ENCODE results near the gene SKI. TPM values are rescaled to one million over a fixed set of nuclear protein-coding genes. Genes with fewer than 3 reads are reported as not detected.

The SKI gene
- total and polyA plus RNA-seq, 9 of the 15 experiments (the other 6 are each of a cell fraction or from before 2014, with no cell fraction given), result 0.10 to 60.5 (median 4.6) TPM

- TF ChIP-seq SAP30 (IDR thresholded peaks at IDR 0.05; ENCODE audit: borderline replicate concordance, insufficient read depth, low read depth, low read length, poor library complexity, severe bottlenecking) (no peak), RBM14 (IDR thresholded peaks at IDR 0.05; ENCODE audit: borderline replicate concordance, insufficient read depth, low read depth, low read length) (0 out of 2 replicates have a peak, but pooled peaks have one; percentile 20), CXXC5 (CRISPR knock-in tag; IDR thresholded peaks at IDR 0.05) (peak; percentile 15; the same call in 1 of the 2 replicates), RBM25 (IDR thresholded peaks at IDR 0.05; ENCODE audit: low read depth, low read length, severe bottlenecking) (no peak), GTF2E2 (tag; IDR thresholded peaks at IDR 0.05) (no peak), ZNF561 (CRISPR knock-in tag; conservative IDR thresholded peaks at IDR 0.05) (no peak), RAD21 (CRISPR knock-in tag; conservative IDR thresholded peaks at IDR 0.05 in 1 of 2, IDR thresholded peaks at IDR 0.05 in 1 of 2) (peak; percentile 17 to 51; a peak in 2 of 4 replicates), TAF7 (tag; IDR thresholded peaks at IDR 0.05) (no peak), MAFF (IDR thresholded peaks at IDR 0.05; ENCODE audit: low read length) (no peak), GABPB2 (CRISPR knock-in tag; conservative IDR thresholded peaks at IDR 0.05) (no peak), ZSCAN32 (CRISPR knock-in tag; IDR thresholded peaks at IDR 0.05) (no peak), MEIS2 (IDR thresholded peaks at IDR 0.05; ENCODE audit: partially characterized antibody) (no peak), ZNF140 (CRISPR knock-in tag; IDR thresholded peaks at IDR 0.05) (no peak), BRD9 (IDR thresholded peaks at IDR 0.05; ENCODE audit: low read depth, partially characterized antibody) (no peak), ATF6 (CRISPR knock-in tag; IDR thresholded peaks at IDR 0.05) (no peak), NFRKB (IDR thresholded peaks at IDR 0.05; ENCODE audit: low read depth) (no peak)
- TF ChIP-seq, protein P1, sequence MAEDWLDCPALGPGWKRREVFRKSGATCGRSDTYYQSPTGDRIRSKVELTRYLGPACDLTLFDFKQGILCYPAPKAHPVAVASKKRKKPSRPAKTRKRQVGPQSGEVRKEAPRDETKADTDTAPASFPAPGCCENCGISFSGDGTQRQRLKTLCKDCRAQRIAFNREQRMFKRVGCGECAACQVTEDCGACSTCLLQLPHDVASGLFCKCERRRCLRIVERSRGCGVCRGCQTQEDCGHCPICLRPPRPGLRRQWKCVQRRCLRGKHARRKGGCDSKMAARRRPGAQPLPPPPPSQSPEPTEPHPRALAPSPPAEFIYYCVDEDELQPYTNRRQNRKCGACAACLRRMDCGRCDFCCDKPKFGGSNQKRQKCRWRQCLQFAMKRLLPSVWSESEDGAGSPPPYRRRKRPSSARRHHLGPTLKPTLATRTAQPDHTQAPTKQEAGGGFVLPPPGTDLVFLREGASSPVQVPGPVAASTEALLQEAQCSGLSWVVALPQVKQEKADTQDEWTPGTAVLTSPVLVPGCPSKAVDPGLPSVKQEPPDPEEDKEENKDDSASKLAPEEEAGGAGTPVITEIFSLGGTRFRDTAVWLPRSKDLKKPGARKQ (CRISPR knock-in tag; IDR thresholded peaks at IDR 0.05), result 0 out of 2 replicates have a peak, but pooled peaks have one; percentile 51
- TF ChIP-seq, protein P2, sequence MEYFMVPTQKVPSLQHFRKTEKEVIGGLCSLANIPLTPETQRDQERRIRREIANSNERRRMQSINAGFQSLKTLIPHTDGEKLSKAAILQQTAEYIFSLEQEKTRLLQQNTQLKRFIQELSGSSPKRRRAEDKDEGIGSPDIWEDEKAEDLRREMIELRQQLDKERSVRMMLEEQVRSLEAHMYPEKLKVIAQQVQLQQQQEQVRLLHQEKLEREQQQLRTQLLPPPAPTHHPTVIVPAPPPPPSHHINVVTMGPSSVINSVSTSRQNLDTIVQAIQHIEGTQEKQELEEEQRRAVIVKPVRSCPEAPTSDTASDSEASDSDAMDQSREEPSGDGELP (CRISPR knock-in tag; IDR thresholded peaks at IDR 0.05; ENCODE audit: borderline replicate concordance), result peak; percentile 26; the same call in 1 of the 2 replicates
- TF ChIP-seq, protein P3, sequence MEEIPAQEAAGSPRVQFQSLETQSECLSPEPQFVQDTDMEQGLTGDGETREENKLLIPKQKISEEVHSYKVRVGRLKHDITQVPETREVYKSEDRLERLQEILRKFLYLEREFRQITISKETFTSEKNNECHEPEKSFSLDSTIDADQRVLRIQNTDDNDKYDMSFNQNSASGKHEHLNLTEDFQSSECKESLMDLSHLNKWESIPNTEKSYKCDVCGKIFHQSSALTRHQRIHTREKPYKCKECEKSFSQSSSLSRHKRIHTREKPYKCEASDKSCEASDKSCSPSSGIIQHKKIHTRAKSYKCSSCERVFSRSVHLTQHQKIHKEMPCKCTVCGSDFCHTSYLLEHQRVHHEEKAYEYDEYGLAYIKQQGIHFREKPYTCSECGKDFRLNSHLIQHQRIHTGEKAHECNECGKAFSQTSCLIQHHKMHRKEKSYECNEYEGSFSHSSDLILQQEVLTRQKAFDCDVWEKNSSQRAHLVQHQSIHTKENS (CRISPR knock-in tag; IDR thresholded peaks at IDR 0.05), result no peak
- TF ChIP-seq, protein P4, sequence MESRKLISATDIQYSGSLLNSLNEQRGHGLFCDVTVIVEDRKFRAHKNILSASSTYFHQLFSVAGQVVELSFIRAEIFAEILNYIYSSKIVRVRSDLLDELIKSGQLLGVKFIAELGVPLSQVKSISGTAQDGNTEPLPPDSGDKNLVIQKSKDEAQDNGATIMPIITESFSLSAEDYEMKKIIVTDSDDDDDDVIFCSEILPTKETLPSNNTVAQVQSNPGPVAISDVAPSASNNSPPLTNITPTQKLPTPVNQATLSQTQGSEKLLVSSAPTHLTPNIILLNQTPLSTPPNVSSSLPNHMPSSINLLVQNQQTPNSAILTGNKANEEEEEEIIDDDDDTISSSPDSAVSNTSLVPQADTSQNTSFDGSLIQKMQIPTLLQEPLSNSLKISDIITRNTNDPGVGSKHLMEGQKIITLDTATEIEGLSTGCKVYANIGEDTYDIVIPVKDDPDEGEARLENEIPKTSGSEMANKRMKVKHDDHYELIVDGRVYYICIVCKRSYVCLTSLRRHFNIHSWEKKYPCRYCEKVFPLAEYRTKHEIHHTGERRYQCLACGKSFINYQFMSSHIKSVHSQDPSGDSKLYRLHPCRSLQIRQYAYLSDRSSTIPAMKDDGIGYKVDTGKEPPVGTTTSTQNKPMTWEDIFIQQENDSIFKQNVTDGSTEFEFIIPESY (CRISPR knock-in tag; IDR thresholded peaks at IDR 0.05), result 0 out of 2 replicates have a peak, but pooled peaks have one; percentile 42
Observed at GRCh38 chr1:2237773-2238172, 9.7 kb downstream of the SKI start (continued).

Data from K562 (cell line).